Fibroblast of pulmonary artery (primary cell): ENCODE results near the gene URB1.

Source experiments
- DNase-seq: peaks from one replicate; pipeline ENCODE4 v3.0.0-alpha.2; 2010; ENCODE audit warnings: low read depth
- H3K4me3 ChIP-seq: replicated peaks from 2 replicates; pipeline ENCODE4 v1.5.1; 2011; ENCODE audit warnings: low read depth, mild to moderate bottlenecking, control low read depth, low read length, moderate library complexity
- CTCF ChIP-seq: IDR thresholded peaks from 2 replicates; pipeline ENCODE4 v1.5.1; 2011; ENCODE audit warnings: mild to moderate bottlenecking, control low read depth, low read length, inconsistent platforms; ENCODE audit errors: missing control alignments

Gene URB1

GRCh38 chr21:32329331-32329730 is 63.5 kb downstream of the URB1 start:
- no peak for TF ChIP-seq CTCF
- DNase-seq, result peak; percentile 48
- no peak overlapping the region for H3K4me3 ChIP-seq

GRCh38 chr21:32328595-32328994 is 64.2 kb downstream of the URB1 start:
- TF ChIP-seq CTCF, result no peak
- H3K4me3 ChIP-seq, result no peak overlapping the region
- DNase-seq, result peak; percentile 68

- no peak overlapping the region for H3K4me3 ChIP-seq
- DNase-seq, result no peak
- no peak for TF ChIP-seq CTCF
Observed at GRCh38 chr21:32325706-32326105, 67.1 kb downstream of the URB1 start.

GRCh38 chr21:32322676-32323075 is 70.1 kb downstream of the URB1 start:
- H3K4me3 ChIP-seq, result no peak overlapping the region
- DNase-seq, result no peak
- no peak for TF ChIP-seq CTCF

- no peak for DNase-seq
- H3K4me3 ChIP-seq, result no peak overlapping the region
- no peak for TF ChIP-seq CTCF
Observed at GRCh38 chr21:32322103-32322502, 70.7 kb downstream of the URB1 start.

GRCh38 chr21:32321480-32321879 is 71.3 kb downstream of the URB1 start:
- no peak for DNase-seq
- TF ChIP-seq CTCF, result no peak
- no peak overlapping the region for H3K4me3 ChIP-seq

- DNase-seq, result no peak
- TF ChIP-seq CTCF, result no peak
- no peak overlapping the region for H3K4me3 ChIP-seq
Observed at GRCh38 chr21:32320726-32321125, 72.1 kb downstream of the URB1 start.
